OCI-LY7 (cell line): ENCODE measurements around the gene SPDYE6. TPM values are rescaled to one million over a fixed set of nuclear protein-coding genes. Genes with fewer than 3 reads are reported as not detected.
"Not testable (repeated sequence)": the region's sequence is repeated elsewhere in the genome, so short reads cannot be mapped to it uniquely, and the experiment has no call there.

ENCODE experiments used
- BruUV-seq: library from RNA; stranded (reverse); fragments of 400-500 nt; replicated peaks from 2 replicates; lab custom pipeline; 2021; lab: Mats Ljungman, UMichigan
- CTCF ChIA-PET: fragments of 300-600 bp; sonication (Branson Sonifier 250); formaldehyde crosslinking; loops from one replicate; lab custom pipeline; 2022; ENCODE audit warnings: antibody characterized with exemption; ENCODE audit not compliant: unreplicated experiment; lab: Charles Lee
- POLR2A ChIA-PET: fragments of 300-600 bp; sonication (Branson Sonifier 250); formaldehyde crosslinking; loops from one replicate; lab custom pipeline; 2022; ENCODE audit warnings: antibody characterized with exemption; lab: Charles Lee
- DNase-seq: peaks from one replicate; pipeline ENCODE4 v3.0.0-alpha.2; 2015; ENCODE audit warnings: low spot score
- H2AFZ ChIP-seq: fragments of 200-600 bp; sonication (generic), shearing (Covaris generic); 2 replicates; pipeline ENCODE4 v1.6.1; 2014; ENCODE audit warnings: mild to moderate bottlenecking, antibody characterized with exemption, low read length, moderate library complexity
- H3K27ac ChIP-seq: fragments of 200-600 bp; sonication (generic); 2 replicates; pipeline ENCODE4 v1.5.1; 2014; ENCODE audit warnings: mixed run types, low read depth, mild to moderate bottlenecking, moderate library complexity, low read length, inconsistent platforms; ENCODE audit not compliant: poor library complexity, severe bottlenecking
- H3K36me3 ChIP-seq: fragments of 200-600 bp; sonication (generic); 2 replicates; pipeline ENCODE4 v1.6.1; 2014; ENCODE audit warnings: mild to moderate bottlenecking, antibody characterized with exemption, low read length, moderate library complexity, mixed read lengths; ENCODE audit not compliant: insufficient read depth
- H3K4me1 ChIP-seq: fragments of 200-600 bp; sonication (generic); 2 replicates; pipeline ENCODE4 v1.5.1; 2014; ENCODE audit warnings: mild to moderate bottlenecking, low read length; ENCODE audit not compliant: insufficient read depth, poor library complexity, severe bottlenecking
- H3K4me2 ChIP-seq: fragments of 200-600 bp; sonication (generic); 2 replicates; pipeline ENCODE4 v1.6.1; 2014; ENCODE audit warnings: mild to moderate bottlenecking, low read length
- H3K4me3 ChIP-seq: fragments of 200-600 bp; sonication (generic); 2 replicates; pipeline ENCODE4 v1.5.1; 2014; ENCODE audit warnings: mild to moderate bottlenecking, low read depth, low read length; ENCODE audit not compliant: poor library complexity, severe bottlenecking
- H3K79me2 ChIP-seq: fragments of 200-600 bp; sonication (generic); 2 replicates; pipeline ENCODE4 v1.6.1; 2016; ENCODE audit warnings: low read depth, mild to moderate bottlenecking, low read length, moderate library complexity, mixed read lengths; ENCODE audit not compliant: insufficient read depth
- H3K9me2 ChIP-seq: fragments of 200-600 bp; sonication (generic); 2 replicates; pipeline ENCODE4 v1.6.1; 2016; ENCODE audit warnings: mild to moderate bottlenecking, low read length, mixed read lengths; ENCODE audit not compliant: insufficient read depth
- H3K9me3 ChIP-seq: fragments of 200-600 bp; sonication (generic); 2 replicates; pipeline ENCODE4 v1.6.1; 2014; ENCODE audit warnings: mild to moderate bottlenecking, mixed run types, low read length, mixed read lengths
- H4K20me1 ChIP-seq: fragments of 200-600 bp; sonication (generic); 2 replicates; pipeline ENCODE4 v1.6.1; 2014; ENCODE audit warnings: mild to moderate bottlenecking, antibody characterized with exemption, low read length, moderate library complexity, mixed read lengths; ENCODE audit not compliant: insufficient read depth
- CTCF ChIP-seq: fragments of 200-600 bp; sonication (generic); conservative IDR thresholded peaks from 2 replicates; pipeline ENCODE4 v1.5.1; 2014; ENCODE audit warnings: mild to moderate bottlenecking, antibody characterized with exemption, low read length, moderate library complexity, mixed read lengths
- EZH2phosphoT487 ChIP-seq: fragments of 200-600 bp; sonication (generic); IDR thresholded peaks from 2 replicates; pipeline ENCODE4 v1.6.1; 2018; ENCODE audit warnings: low read depth, borderline replicate concordance, mild to moderate bottlenecking, mixed run types, antibody characterized with exemption, low read length, moderate library complexity, mixed read lengths
- intact Hi-C: fragments of 100-400 bp; cut with micrococcal nuclease; formaldehyde crosslinking; loops from one replicate; pipeline ENCODE4 v1.10.0; 2022; ENCODE audit not compliant: unreplicated experiment
- total RNA-seq, 2 experiments: library from RNA; depleted of rRNA in 1 of 2; stranded (reverse); fragments of >200 nt in 1 of 2; shearing (Covaris generic) in 1 of 2; gene quantifications; 2 replicates each; pipeline ENCODE4 v1.2.3, GENCODE V29; 2014 to 2022

SPDYE6 gene
- total RNA-seq, 2 experiments from 2014 or later: not detected

- TF ChIP-seq EZH2phosphoT487 (no peak), CTCF (no peak)
- POLR2A ChIA-PET: no interaction called here
- H3K9me3 ChIP-seq: no peaks in the 10 kb centered on the region
- no peaks in the 10 kb centered on the region for H3K4me1 ChIP-seq
- DNase-seq: no peak
- no peak overlapping the region for H2AFZ ChIP-seq
- H3K27ac ChIP-seq: no peak overlapping the region
- peaks cover 84% of the 10 kb centered on the region for H3K36me3 ChIP-seq
- H3K79me2 ChIP-seq: peaks cover 19% of the 10 kb centered on the region; the same call in 1 of the 2 replicates
- no TSS peak for BruUV-seq
- H3K4me2 ChIP-seq: no peak overlapping the region
- CTCF ChIA-PET: no interaction called here
- H3K4me3 ChIP-seq: no peak overlapping the region
- no peaks in the 10 kb centered on the region for H3K9me2 ChIP-seq
- no peaks in the 10 kb centered on the region for H4K20me1 ChIP-seq
- intact Hi-C loops: no loop called here
These were observed 20.8 kb upstream of the SPDYE6 start for GRCh38 chr7:102376964-102377466.

GRCh38 chr7:102372796-102373195 is 16.6 kb upstream of the SPDYE6 start:
- H3K27ac ChIP-seq, intact Hi-C loops, DNase-seq, H2AFZ ChIP-seq, H3K4me2 ChIP-seq, H3K9me2 ChIP-seq, H4K20me1 ChIP-seq, CTCF ChIA-PET, H3K4me3 ChIP-seq, POLR2A ChIA-PET, H3K4me1 ChIP-seq, H3K9me3 ChIP-seq, BruUV-seq: not testable (repeated sequence)
- peaks cover 41% of the 10 kb centered on the region for H3K79me2 ChIP-seq
- H3K36me3 ChIP-seq: peaks cover 67% of the 10 kb centered on the region

- H3K79me2 ChIP-seq: peaks cover 44% of the 10 kb centered on the region
- POLR2A ChIA-PET, H3K27ac ChIP-seq, intact Hi-C loops, H3K9me2 ChIP-seq, CTCF ChIA-PET, H3K9me3 ChIP-seq, H3K4me1 ChIP-seq, DNase-seq, H3K4me2 ChIP-seq, H3K4me3 ChIP-seq, BruUV-seq, H4K20me1 ChIP-seq, H2AFZ ChIP-seq: not testable (repeated sequence)
- peaks cover 56% of the 10 kb centered on the region for H3K36me3 ChIP-seq
These were observed 13.8 kb upstream of the SPDYE6 start for GRCh38 chr7:102370038-102370437.

- H3K9me3 ChIP-seq, intact Hi-C loops, H3K9me2 ChIP-seq, CTCF ChIA-PET, H3K27ac ChIP-seq, H4K20me1 ChIP-seq, DNase-seq, POLR2A ChIA-PET, H2AFZ ChIP-seq, H3K4me1 ChIP-seq: not testable (repeated sequence)
- Histone ChIP-seq H3K4me2 (peak overlapping the region; percentile 58), H3K79me2 (peaks cover 32% of the 10 kb centered on the region), H3K36me3 (peaks cover 30% of the 10 kb centered on the region), H3K4me3 (peak overlapping the region; percentile 78)
- TSS peak; percentile 8 for BruUV-seq
These were observed 9.1 kb upstream of the SPDYE6 start for GRCh38 chr7:102365390-102365789.

- DNase-seq, H4K20me1 ChIP-seq, H2AFZ ChIP-seq, CTCF ChIA-PET, BruUV-seq, H3K4me1 ChIP-seq, H3K9me2 ChIP-seq, H3K9me3 ChIP-seq: not testable (repeated sequence)
- peak overlapping the region; percentile 44 for H3K27ac ChIP-seq
- H3K4me2 ChIP-seq: peak overlapping the region; percentile 58
- peak overlapping the region; percentile 78 for H3K4me3 ChIP-seq
- POLR2A ChIA-PET: interaction anchor here (1.6 kb wide), 1 partner anchor 30 kb away, joined by 4 read pairs; no protein-coding TSS in a partner anchor
- peaks cover 22% of the 10 kb centered on the region for H3K36me3 ChIP-seq
- intact Hi-C loops: loop anchor here (5.0 kb wide), 1 partner anchor 77 kb away; the partner anchor contains the start of gene SH2B2
- peaks cover 22% of the 10 kb centered on the region for H3K79me2 ChIP-seq
These were observed 8.2 kb upstream of the SPDYE6 start for GRCh38 chr7:102364394-102364886.
